M059J (cell line): ENCODE data around the gene GPR108. TPM values are rescaled to one million over a fixed set of nuclear protein-coding genes. Genes with fewer than 3 reads are reported as not detected.
"Not testable (repeated sequence)": the region's sequence is repeated elsewhere in the genome, so short reads cannot be mapped to it uniquely, and the experiment has no call there.

Source experiments
- DNase-seq: peaks from one replicate; pipeline ENCODE4 v3.0.0-alpha.2; 2012; ENCODE audit warnings: low read depth
- total RNA-seq: library from RNA; depleted of rRNA; stranded (reverse); fragments of >200 nt; shearing (Covaris generic); gene quantifications from 2 replicates; pipeline ENCODE4 v1.2.3, GENCODE V29; 2014

GPR108 gene
- total RNA-seq, 1 experiment from 2014 or later = 54.7 TPM

DNA sequence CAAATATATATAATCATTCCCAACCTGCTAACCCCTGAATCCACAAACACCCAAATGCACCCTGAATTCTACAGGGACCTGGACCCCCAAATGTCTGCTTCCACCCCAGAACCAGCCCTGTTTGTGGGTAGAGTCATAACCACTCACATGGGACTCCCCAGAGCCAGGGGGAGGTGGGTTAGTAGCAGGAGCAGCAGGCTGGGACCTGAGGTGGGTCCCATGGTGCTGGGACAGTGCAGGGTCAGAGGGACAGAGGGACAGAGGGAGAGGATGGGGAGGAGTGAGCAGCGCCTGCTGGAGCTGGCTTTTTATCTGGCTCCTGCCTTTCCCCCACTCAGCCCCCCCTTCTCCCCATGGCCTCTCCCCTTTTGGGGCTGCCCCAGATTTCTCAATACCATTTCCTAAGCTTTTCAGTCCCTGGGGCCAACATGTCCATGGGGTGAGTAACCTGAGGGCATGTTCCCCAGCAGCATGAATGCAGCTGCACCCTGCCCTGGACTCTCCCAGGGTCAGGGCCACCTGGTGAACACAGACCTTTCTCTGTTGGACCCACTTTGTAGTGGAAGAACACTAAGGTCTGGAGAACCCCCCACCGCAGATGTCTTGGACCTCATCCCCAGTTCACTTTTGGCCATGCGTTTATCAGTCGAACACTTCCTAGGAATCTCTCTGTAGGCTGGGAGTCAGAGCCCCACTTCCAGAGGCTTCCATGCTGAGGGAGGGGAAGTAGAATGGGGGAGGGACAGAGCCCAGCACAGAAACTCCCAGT, 16.8 kb downstream of the GPR108 start, which contains the start of gene C3:
TSS of gene C3 (minus strand) at position 282 of the 769 bp plus-strand sequence. CDS start at position 221, 61 bp downstream.
- DNase-seq = peak; percentile 75

DNA sequence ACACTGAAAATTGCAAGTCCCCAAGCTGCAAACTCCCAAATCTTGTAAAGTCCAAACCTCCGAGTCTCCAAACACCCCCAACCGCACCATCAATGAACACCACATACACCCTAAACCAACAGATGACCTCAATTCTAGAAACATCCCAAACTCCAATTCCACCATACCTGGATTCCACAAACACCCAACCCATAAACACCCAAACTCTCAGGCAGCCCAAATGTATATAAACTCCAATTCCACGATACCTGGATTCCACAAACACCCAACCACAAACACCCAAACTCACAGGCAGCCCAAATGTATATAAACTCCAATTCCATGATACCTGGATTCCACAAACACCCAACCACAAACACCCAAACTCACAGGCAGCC, 17.4 kb downstream of the GPR108 start:
- DNase-seq = no peak

DNA sequence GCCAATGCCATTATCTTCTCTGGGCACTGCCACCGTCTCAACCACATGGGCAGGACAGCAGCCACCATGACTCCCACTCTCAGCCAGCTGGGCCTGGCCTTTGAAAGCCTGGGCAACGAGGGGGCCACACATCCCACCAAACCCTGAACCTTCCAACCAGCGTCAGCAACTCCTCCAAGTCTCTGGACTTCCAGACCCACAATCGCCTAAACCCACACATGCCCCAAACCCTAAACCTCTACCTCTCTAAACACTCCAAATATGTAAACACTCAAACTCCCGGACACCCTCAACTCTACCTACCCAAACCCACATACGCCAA, 17.9 kb downstream of the GPR108 start:
- no peak for DNase-seq

DNA sequence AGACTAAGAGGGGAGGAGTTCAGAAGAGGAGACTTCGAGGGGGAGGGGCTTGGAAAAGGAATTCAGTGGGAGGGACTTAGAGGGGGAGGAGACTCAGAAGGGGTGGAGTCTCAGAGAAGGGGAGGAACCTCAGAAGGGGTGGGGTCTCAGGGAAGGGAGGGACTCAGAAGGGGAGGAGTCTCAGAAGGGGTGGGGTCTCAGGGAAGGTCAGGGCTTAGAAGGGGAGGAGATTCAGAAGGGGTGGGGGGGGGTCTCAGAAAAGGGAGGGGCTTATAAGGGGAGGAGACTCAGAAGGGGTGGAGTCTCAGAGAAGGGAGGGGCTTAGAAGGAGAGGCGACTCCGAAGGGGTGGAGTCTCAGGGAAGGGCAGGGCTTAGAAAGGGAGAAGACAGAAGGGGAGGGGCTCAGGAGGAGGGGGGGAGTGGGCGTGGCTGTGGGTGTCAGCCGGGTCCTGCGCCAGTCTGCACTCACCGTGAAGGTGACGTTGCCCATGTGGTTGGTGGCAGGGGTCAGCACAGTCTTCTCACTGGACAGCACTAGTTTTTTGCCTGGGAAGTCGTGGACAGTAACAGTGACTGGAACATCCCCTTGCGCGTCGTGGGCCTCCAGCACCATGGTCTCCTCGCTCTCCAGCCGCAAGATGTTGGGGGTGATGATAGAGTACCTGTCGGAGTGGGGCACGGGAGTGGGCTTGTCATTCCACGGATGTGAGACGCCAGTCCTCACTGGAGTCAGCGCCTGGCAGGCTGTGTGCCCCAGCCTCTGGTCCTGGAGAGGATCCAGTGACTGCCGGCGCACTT, 18.4 kb downstream of the GPR108 start:
- DNase-seq = peak; percentile 41

DNA sequence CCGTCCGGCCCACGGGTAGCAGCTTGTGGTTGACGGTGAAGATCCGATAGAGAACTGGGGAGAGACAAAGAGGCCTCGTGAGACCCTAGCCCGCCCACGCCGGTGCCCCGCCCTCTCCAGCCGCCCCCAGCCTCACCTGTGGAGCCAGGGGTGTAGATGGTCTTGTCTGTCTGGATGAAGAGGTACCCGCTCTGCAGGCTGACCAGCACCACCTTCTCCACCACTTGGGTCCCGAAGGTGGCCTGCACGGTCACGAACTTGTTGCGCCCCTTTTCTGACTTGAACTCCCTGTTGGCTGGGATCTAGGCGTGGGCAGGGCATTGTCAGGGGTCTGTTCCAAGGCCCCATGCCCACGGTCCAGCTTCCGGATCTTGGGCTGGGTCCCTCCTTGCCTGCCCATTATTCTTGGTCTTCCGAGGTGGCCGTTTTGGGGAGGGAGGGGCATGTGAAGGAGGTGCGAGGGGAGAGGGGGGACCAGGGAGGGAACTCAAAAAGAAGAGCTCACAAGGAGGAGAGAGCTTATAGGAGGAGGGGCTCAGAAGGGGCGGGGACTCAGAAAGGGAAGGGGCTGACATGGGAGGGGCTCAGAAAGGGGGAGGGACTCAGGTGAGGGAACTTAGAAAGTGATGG, 19.2 kb downstream of the GPR108 start:
- DNase-seq = no peak

DNA sequence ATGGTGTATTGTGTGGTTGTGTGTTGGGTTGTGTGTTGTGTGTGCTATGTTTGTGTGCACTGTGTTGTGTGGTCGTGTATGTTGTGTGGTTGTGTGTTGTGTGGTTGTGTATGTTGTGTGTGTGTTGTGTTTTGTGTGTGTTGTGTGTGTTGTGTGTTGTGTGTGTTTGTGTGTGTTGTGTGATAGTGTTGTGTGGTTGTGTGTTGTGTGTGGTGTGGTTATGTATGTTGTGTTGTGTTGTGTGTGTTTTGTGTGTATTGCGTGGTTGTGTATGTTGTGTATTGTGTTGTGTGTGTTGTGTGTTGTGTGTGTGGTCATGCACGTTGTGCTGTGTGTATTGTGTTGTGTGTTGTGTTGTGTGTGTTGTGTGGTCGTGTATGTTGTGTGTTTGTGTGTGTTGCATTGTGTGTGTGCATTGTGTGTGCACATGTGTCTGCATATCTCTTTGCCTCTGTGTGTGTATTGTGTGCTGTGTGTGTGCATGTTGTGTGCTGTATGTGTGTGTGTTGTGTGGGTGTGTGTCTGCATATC, 19.9 kb downstream of the GPR108 start:
- no peak for DNase-seq

DNA sequence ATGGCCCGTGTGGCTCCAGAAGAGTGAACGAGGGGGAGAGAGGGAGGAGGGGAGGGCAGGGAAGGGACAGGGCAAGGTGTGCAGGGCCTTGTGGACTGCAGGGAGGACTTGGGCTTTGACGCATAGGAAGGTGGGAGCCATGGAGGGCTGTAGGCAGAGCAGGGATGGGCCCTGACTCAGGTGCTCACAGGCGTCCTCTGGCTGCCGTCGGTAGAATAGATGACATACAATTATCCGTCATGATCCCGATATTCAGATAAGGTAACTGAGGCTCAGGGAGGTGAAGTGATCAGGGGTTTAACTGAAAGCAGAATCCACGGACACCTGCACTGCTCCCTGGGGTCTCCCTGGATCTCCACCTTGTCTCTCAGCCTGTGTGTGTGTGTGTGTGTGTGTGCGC, 20.3 kb downstream of the GPR108 start:
- no peak for DNase-seq

DNA sequence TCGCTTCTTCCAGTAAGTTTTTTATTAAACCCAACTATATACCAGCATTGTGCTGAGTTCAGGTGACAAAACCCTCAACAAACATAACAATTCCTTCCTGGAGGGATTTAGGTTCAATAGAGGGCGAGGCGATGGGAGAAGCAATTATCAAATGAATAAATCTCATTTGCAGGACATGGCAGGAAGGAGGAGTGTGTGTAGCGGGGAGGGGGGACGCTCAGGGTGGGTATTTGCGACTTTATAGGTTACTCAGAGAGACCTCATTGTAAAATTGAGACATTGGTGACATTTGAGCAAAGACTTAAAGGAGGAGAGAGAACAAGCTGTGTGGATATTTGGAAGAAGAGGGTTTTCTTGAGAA, 20.8 kb downstream of the GPR108 start:
- no peak for DNase-seq

DNA sequence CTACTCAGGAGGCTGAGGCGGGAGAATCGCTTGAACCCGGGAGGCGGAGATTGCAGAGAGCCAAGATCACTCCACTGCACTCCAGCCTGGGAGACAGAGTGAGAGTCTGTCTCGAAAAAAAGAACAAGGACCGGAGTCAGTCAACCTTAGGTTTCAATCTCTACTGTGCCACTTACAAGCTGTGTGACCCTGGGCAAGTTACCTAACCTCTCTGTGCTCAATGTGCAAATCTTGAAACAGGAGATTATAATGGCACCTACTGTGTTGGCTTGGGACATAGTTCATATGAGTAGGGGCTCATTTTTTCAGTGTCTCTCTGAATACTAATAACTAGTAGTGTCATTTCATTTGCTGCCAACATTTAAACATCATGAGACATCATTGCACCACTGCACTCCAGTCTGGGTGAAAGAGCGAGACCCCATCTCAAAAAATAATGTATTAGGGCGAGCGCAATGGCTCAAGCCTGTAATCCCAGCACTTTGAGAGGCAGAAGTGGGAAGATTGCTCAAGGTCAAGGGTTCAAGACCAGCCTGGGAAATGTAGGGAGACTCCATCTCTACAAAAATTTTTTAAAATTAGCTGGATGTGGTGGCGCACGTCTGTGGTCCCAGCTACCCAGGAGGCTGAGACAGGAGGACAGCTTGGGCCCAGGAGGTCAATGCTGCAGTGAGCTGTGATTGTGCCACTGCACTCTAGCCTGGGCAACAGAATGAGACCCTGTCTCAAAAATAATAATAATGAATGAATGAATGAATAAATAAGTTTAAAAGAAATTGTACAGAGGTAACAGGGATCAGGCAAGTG, 22.4 kb downstream of the GPR108 start:
- DNase-seq = no peak

DNA sequence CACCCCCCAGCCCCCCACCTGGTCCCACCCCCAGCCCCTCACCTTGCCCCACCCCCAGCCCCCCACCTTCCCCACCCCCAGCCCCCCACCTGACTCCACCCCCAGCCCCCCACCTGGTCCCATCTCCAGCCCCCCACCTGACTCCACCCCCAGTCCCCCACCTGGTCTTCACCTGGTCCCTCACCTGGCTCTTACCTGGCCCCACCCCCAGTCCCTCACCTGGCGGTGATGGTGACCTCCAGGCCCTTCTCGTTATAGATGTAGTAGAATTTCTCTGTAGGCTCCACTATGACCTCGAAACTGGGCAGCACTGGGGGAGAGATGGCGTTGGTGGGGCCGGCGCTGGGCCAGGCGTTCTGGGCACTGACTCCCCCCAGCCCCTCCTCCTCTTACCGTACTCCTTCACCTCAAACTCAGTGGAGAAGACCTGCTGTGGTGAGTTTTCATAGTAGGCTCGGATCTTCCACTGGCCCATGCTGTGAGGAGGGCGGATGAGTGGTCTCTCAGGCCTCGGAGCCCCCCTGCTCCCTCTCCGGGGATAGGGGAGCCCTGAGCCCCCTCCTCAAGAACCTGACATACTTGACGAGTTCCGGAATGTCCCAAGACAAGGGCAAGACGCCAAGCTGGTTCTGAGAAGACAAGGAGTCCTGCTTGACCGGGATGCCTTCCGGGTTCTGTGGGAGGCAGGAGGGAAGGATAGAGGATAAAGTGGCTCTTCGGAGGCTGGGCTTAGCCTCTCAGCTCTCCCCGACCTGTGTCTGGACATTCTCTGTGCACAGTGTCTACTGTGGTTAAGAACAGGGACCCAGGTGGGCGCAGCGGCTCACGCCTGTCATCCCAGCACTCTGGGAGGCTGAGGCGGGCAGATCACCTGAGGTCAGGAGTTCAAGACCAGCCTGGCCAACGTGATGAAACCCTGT, 23.3 kb downstream of the GPR108 start:
- DNase-seq = no peak

DNA sequence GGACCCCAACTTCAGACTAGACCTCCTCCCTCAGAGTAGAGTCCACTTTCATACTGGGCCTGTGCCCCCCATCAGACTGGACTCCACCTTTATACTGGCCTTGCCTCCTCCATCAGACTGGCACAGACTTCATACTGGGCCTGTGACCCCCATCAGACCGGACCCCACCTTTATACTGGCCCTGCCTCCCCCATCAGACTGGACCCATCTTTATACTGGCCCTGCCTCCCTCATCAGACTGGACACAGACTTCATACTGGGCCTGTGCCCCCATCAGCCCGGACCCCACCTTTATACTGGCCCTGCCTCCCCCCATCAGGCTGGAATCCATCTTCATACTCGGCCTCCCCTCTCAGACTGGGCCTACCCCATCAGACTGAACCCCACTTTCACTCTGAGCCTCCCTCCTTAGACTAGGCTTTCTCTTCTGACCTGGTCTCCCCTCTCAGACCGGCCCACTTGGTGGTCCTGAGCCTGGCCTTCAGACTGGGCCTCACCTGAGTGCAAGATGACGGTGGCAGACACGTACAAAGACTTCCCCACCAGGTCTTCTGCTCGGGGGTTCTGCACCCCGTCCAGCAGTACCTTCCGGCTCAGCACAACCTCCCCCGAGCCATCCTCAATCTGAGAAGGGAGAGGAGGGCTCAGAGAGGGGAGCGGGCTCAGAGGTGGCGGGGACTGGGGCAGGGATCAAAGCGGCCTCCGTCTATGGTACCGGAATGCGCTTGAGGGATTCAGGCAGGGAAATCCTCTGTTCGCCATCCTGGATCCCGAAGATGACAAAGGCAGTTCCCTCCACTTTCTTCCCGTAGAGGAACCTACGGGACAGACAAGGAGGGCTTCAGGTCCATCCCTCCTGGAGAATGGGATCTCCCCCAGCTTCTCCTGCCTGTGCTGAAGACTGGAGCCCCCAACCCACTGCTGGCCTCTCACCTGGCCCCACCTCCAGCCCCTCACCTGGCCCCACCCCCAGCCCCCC, 24.4 kb downstream of the GPR108 start:
- DNase-seq = no peak

DNA sequence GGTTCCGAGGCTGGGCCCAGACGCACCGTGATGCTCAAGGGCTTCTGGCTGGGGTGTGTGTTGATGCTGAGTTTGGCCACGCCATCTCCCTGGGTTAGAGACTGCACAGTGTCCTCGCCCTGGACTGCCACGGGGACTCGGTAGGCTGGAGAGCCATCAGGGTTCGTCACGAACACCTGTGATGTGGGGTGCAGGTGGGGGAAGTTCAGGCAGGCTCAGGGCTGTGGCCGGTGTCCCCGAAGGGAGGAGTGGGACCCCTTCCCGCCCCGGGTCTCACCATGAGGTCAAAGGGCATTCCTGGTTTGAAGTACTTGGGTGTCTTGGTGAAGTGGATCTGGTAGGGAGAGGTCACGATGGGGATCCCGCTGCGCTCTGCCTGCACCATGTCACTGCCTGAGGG, 25.1 kb downstream of the GPR108 start:
- no peak for DNase-seq

DNA sequence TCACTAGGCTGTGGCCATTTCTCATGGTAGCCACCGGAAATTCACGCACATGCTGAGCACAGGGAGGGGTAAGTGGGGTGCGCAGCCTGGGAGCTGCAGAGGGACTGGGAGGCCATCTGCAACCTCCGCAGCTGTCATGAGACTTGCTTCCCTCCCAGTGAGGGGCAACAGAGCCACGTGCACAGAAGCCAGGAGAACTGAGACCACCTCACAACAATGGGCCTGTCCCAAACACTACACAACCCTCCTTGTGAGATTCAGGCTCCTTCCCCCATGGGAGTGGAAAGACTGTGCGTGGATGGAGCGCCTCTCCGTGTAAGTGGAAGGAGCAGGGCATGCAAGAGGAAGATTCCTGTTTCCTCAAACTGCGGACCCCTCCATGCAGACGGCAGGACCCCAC, 25.8 kb downstream of the GPR108 start:
- DNase-seq = no peak

DNA sequence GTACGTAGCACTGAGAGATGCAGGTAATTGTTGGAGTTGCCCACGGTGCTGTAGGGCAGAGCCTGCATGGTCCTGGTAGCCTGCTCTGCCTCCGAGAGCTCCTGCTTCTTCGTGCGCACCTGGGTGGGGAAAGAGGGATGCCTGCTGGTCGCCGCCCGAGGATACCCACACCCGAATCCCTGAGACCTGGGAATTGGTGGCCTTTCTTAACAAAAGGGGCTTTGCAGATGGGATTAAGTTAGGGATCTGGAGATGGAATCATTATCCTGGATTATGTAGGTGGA, 26.4 kb downstream of the GPR108 start:
- DNase-seq = no peak

DNA sequence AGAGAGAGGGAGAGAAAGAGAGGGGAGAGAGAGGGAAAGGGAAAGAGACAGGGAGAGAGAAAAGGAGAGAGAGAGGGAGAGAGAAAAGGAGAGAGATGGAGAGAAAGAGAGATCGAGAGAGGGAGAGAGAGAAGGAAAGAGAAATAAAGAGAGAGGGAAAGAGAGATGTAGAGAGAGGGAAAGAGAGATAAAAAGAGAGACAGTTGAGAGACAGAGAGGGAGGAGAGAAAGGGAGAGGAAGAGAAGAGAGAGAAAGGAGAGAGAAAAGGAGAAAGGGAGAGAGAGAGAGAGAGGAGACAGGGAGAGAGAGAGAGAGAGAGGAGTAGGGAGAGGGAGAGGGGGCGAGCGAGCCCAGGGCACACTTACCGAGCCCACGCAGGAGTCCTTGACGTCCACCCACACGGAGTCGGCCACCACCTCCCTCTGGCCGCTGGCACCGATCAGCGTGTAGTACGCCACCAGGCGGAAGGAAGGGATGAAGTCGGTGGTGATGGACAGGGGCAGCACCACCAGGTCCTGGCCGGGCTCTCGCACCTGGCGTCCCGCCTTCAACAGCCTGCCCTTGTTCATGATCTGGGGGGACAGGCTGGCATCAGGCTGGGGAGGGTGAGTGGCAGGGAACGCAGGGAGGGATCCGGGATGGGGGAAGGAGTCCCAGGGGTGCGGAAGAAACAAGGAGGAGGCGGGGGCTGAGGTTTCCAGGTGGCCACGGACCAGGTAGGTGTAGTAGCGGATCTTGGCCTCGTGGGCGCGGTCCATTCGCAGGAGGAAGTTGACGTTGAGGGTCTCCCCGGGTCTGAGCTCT, 26.9 kb downstream of the GPR108 start:
- no peak for DNase-seq

DNA sequence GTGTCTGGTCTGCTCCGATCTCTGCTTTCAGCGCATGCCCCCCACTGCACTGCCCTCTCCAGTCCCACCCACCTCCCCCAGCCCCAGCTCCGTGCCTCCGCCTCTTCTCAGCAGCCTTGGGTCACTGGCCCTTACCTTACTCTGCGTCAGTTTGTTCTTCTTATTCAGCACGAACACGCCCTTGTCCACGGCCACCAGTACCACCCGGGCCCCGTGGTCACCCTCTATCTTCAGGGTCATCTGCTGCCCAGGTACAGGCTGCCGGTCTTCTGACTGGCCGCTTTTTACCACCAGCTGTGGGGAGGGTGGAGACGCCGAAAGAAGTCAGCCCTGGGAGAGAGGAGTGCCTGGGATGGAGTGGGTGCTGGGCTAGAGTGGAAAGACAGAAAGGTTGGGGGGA, 27.8 kb downstream of the GPR108 start:
- DNase-seq = no peak

DNA sequence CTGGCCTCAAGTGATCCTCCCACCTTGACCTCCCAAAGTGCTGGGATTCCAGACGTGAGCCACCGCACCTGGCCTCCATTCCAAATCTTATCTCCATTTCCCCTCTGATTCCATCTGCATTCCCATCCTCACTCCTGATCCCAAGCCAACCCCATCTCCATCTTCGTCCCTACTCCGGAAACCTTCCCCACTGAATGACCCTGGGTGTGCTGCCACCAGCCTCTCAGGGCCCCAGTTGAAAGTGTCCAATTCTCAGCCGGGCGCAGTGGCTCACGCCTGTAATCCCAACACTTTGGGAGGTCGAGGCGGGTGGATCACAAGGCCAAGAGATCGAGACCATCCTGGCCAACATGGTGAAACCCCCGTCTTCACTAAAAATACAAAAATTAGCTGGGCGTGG, 28.5 kb downstream of the GPR108 start:
- not testable (repeated sequence) for DNase-seq

DNA sequence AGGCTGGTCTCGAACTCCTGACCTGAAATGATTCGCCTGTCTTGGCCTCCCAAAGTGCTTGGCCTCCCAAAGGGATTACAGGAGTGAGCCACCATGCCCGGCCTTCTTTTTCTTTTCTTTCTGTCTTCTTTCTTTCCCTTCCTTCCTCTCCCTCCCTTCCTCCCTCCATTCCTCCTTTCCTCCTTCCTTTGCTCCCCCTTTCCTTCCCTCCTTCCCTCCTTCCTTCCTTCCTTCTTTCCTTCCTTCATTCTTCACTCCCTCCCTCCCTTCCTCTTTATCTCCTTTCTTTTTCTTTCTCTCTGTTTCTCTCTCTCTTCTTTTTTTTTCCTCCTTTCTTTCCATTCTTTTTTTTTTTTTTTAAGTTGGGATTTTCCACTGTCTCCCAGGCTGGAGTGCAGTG, 29.0 kb downstream of the GPR108 start:
- no peak for DNase-seq

DNA sequence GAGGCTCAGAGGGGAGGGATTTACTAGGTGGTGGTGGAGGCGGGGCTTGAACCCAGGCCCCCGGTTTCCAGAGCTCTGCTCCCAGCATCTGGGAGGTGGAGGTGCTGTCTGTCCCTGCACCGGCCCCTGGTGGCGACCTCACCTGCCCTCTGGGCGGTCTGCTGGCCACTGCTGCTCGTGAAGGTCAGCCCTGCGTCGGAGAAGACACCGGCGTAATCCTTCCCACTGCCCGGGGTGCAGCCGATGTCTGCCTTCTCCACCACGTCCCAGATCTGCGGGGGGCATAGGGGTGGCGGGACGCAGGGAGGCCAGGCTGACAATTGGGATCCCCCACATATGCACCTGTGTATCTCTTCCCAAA, 29.7 kb downstream of the GPR108 start:
- no peak for DNase-seq
